SU-DHL-6 (cell line): Measurements from ENCODE around the gene AVEN.

Source experiments
- EZH2phosphoT487 ChIP-seq: fragments of 200-600 bp; sonication (generic), shearing (Covaris generic); conservative IDR thresholded peaks from 2 replicates; pipeline ENCODE4 v1.6.1; 2018; ENCODE audit warnings: mild to moderate bottlenecking, antibody characterized with exemption, low read length, moderate library complexity, mixed read lengths
- TF ChIP-seq, protein P1 (sequence below): fragments of 200-600 bp; sonication (generic); IDR thresholded peaks from one replicate; pipeline ENCODE4 v1.5.1; 2017; ENCODE audit warnings: antibody characterized with exemption, mild to moderate bottlenecking, low read length, moderate library complexity; ENCODE audit not compliant: insufficient read depth, poor library complexity, severe bottlenecking

DNA sequence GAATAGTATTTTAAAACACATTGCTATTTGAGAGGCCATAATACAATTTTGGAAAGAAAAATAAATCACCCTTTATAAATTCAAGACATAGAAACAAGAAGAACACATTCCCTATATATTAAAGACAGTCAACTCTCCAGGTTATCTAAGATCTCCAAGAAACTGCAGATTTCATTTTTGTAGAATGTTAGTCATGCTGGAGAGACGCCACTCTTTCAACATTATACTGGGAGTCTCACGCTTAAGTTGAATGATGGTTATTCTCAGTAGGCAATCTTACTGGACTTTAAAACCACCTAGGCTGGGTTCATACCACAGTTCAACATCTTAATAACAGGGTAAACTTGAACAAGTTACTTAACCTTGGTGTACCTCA lies 74.4 kb downstream of the AVEN start:
- TF ChIP-seq, protein P1, sequence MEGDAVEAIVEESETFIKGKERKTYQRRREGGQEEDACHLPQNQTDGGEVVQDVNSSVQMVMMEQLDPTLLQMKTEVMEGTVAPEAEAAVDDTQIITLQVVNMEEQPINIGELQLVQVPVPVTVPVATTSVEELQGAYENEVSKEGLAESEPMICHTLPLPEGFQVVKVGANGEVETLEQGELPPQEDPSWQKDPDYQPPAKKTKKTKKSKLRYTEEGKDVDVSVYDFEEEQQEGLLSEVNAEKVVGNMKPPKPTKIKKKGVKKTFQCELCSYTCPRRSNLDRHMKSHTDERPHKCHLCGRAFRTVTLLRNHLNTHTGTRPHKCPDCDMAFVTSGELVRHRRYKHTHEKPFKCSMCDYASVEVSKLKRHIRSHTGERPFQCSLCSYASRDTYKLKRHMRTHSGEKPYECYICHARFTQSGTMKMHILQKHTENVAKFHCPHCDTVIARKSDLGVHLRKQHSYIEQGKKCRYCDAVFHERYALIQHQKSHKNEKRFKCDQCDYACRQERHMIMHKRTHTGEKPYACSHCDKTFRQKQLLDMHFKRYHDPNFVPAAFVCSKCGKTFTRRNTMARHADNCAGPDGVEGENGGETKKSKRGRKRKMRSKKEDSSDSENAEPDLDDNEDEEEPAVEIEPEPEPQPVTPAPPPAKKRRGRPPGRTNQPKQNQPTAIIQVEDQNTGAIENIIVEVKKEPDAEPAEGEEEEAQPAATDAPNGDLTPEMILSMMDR = no peak
- no peak for TF ChIP-seq EZH2phosphoT487
